ENCODE data around the gene NFKBIA.

The NFKBIA gene

DNA sequence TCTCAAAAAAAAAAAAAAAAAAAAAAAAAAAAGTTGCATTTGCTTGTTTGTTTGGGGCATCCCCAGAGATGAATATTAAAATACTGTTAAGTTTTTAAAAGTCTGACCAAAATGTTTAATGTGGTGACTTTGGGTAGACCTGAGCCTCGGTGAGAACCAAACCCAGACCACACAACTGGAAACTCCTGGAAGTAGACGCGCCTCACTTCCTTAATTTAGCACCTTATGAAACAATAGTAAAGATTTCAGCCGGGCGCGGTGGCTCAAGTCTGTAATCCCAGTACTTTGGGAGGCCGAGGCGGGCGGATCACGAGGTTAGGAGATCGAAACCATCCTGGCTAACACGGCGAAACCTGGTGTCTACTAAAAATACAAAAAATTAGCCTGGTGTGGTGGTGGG, 9.3 kb downstream of the NFKBIA start:
- H4K20me1 ChIP-seq (ENCODE audit: insufficient read depth, low read length): no peaks in the 10 kb centered on the region

GRCh38 chr14:35394326-35395013, 10.1 kb downstream of the NFKBIA start:
- H3K9me3 ChIP-seq (ENCODE audit: low read length): no peaks in the 10 kb centered on the region
- 0 out of 2 replicates have a peak, but pooled peaks cover 5% of the 10 kb centered on the region for H3K36me3 ChIP-seq (ENCODE audit: insufficient read depth, low read length)
- no peaks in the 10 kb centered on the region for H3F3A ChIP-seq (ENCODE audit: insufficient read depth, low read length)
- no peaks in the 10 kb centered on the region for H4K20me1 ChIP-seq (ENCODE audit: insufficient read depth, low read length)
- TF ChIP-seq CTCF (IDR thresholded peaks at IDR 0.05; ENCODE audit: low read length): no peak
- no peak for TF ChIP-seq EZH2 (IDR thresholded peaks at IDR 0.05; ENCODE audit: borderline replicate concordance, low read length)
- no peak overlapping the region for H3K4me3 ChIP-seq (ENCODE audit: low read depth, low read length, poor library complexity, severe bottlenecking)
- no peak overlapping the region for H3K4me2 ChIP-seq (ENCODE audit: low read length)
- H3K4me1 ChIP-seq (ENCODE audit: insufficient read depth, low read length, severe bottlenecking): no peaks in the 10 kb centered on the region
- no peaks in the 10 kb centered on the region for H3K79me2 ChIP-seq (ENCODE audit: insufficient read depth, low read length)
- H3K9me2 ChIP-seq (ENCODE audit: low read depth, low read length): no peaks in the 10 kb centered on the region
- H2AFZ ChIP-seq (ENCODE audit: low read length): no peak overlapping the region
- no peaks in the 10 kb centered on the region for H3K27me3 ChIP-seq (ENCODE audit: insufficient read depth, low read length)
- no peak overlapping the region for H3K9ac ChIP-seq (ENCODE audit: low read length)
- H3K27ac ChIP-seq (ENCODE audit: low read depth, low read length, poor library complexity, severe bottlenecking): no peak overlapping the region

More for the DNA sequence above, 9.3 kb downstream of the NFKBIA start:
- no peak overlapping the region for H3K27ac ChIP-seq (ENCODE audit: low read depth, low read length, poor library complexity, severe bottlenecking)
- no peaks in the 10 kb centered on the region for H3K27me3 ChIP-seq (ENCODE audit: insufficient read depth, low read length)
- no peaks in the 10 kb centered on the region for H3F3A ChIP-seq (ENCODE audit: insufficient read depth, low read length)
- no peaks in the 10 kb centered on the region for H3K9me2 ChIP-seq (ENCODE audit: low read depth, low read length)
- peaks cover 10% of the 10 kb centered on the region for H3K36me3 ChIP-seq (ENCODE audit: insufficient read depth, low read length)
- H3K4me1 ChIP-seq (ENCODE audit: insufficient read depth, low read length, severe bottlenecking): no peaks in the 10 kb centered on the region
- no peaks in the 10 kb centered on the region for H3K9me3 ChIP-seq (ENCODE audit: low read length)
- no peaks in the 10 kb centered on the region for H3K79me2 ChIP-seq (ENCODE audit: insufficient read depth, low read length)
- TF ChIP-seq EZH2 (IDR thresholded peaks at IDR 0.05; ENCODE audit: borderline replicate concordance, low read length) (no peak), CTCF (IDR thresholded peaks at IDR 0.05; ENCODE audit: low read length) (no peak)
- no peak overlapping the region for H2AFZ ChIP-seq (ENCODE audit: low read length)
- no peak overlapping the region for H3K9ac ChIP-seq (ENCODE audit: low read length)
- no peak overlapping the region for H3K4me2 ChIP-seq (ENCODE audit: low read length)
- no peak overlapping the region for H3K4me3 ChIP-seq (ENCODE audit: low read depth, low read length, poor library complexity, severe bottlenecking)

DNA sequence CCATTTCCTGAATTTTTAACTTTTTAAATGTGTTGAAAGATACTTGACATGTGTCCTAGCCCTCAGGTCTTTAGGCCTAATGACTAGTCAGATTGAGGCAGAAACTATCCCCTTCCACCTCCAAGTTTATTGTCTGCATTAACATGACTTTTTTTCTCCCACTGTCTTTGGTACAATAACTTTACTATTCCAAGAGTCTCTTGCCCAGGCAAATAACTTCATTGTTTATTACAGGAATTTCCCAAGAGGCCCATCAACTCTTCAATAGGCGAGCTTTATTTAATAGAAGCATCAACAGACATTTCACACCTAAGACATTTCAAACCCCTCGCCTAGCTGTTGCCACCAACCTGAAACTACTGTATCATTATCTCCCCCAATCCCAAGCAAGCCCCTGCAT, 10.7 kb downstream of the NFKBIA start:
- H3K27ac ChIP-seq (ENCODE audit: low read depth, low read length, poor library complexity, severe bottlenecking): no peak overlapping the region
- no peaks in the 10 kb centered on the region for H3K4me1 ChIP-seq (ENCODE audit: insufficient read depth, low read length, severe bottlenecking)
- H2AFZ ChIP-seq (ENCODE audit: low read length): no peak overlapping the region
- H3K9ac ChIP-seq (ENCODE audit: low read length): no peak overlapping the region
- no peaks in the 10 kb centered on the region for H3K9me3 ChIP-seq (ENCODE audit: low read length)
- no peaks in the 10 kb centered on the region for H3K27me3 ChIP-seq (ENCODE audit: insufficient read depth, low read length)
- no peaks in the 10 kb centered on the region for H3K9me2 ChIP-seq (ENCODE audit: low read depth, low read length)
- H3K4me3 ChIP-seq (ENCODE audit: low read depth, low read length, poor library complexity, severe bottlenecking): no peak overlapping the region
- no peaks in the 10 kb centered on the region for H4K20me1 ChIP-seq (ENCODE audit: insufficient read depth, low read length)
- H3K79me2 ChIP-seq (ENCODE audit: insufficient read depth, low read length): no peaks in the 10 kb centered on the region
- H3F3A ChIP-seq (ENCODE audit: insufficient read depth, low read length): no peaks in the 10 kb centered on the region
- no peaks in the 10 kb centered on the region for H3K36me3 ChIP-seq (ENCODE audit: insufficient read depth, low read length)
- H3K4me2 ChIP-seq (ENCODE audit: low read length): no peak overlapping the region
- TF ChIP-seq CTCF (IDR thresholded peaks at IDR 0.05; ENCODE audit: low read length) (no peak), EZH2 (IDR thresholded peaks at IDR 0.05; ENCODE audit: borderline replicate concordance, low read length) (no peak)

Measured in OCI-LY1 (cell line).